GM04503 (cell line): ENCODE data around the gene PMP22.

ENCODE experiments used
- DNase-seq: peaks from one replicate; pipeline ENCODE4 v3.0.0-alpha.2; 2012; ENCODE audit warnings: low read depth

Gene PMP22

DNA sequence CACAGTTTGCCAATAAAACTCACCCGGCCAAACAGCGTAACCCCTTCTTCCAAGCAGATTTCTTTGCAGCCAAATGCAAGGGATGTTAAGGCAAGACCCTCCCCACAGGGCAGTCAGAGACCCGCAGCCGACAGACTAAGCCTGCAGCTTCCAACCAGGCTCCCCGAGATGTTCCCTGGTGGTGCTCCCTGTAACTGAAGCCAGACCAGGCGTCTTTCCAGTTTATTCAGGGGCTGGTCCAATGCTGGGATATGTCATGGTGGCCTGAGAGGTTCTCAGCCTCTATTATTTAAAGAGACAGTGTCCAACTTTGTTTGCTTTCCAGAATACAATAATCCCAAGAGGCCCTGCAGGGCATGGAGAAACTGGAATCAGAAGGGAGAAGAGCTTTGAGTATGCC, at the start of gene PMP22:
Gene PMP22 (minus strand): TSS at position 196 of the 400 bp plus-strand sequence. CDS start 4,599 bp downstream, outside the sequence.
- DNase-seq = no peak

DNA sequence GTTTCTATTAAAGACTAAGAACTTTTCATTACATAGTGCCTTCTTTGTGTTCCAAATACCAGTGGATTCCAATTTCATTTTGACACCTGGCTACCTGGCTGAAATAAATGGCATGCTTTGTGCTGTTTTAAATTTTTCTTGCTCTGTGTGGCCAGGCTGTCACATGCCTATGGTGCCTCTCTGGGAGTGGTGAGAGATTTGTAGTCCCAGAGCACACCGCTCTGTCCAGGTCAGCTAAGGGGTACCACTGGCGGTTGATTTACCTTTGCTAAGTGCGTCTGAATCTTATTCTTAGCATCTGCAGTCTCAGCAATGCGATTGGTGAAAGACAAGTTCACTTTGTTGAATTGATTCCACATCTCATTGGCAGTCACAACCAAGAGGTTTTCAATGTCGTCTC, 46.9 kb upstream of the PMP22 start:
- DNase-seq = no peak

DNA sequence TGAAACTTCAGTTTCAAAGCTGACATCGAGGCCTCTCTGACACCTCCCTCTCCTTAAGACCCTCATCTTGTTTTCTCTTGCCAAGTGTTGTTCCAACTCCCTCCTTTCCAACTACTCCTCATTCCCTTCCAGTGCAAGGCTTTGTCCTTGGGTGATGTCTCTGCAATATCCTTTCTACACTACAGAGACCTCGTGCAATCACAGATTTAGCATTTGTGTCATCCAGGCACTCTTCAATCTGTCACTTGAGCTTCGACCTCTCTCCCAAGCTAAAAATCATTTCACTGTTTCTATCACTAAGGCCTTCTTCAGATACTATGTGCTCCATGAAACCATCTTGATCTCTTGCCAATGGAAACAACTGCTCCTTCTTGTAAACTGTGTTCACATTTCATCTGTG, 44.7 kb upstream of the PMP22 start:
- DNase-seq = no peak

DNA sequence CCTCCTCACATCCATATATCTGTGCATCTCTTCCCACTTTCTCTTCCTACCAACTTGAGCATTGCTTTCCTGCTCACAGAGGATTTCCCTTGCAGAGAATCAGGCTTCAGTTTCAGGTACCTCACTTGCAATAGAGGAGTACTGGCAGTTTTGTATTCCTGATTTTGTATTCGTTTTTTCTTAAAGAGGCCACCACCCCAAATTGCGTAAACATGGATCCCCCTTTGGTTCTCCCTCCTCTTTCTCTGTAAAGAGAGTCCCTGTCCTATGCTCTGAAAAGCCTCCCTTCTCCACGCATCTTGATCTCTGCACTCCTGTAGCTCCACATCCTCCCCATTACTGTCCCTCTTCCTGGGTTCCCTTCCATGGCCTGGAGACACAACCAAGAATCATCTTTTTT, 44.1 kb upstream of the PMP22 start:
- DNase-seq = no peak

DNA sequence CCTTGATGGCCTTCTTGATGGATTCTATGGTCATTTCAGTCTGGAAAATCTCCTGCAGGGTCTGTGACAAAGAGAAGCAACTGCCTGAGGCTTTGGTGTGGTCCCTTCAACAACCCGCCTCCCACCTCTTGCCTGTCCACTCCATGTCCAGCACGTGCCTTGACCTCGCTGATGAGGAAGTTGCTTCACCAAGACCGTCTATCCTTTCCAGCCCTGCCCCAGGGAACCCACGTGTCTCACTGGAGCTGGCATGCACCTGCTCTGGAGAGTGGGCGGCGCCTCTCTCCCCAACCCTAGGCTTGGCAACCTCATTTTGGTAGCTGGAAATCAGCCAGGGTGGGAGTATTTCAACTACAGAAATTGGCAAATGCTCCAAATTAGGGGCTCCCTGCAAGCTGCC, 43.6 kb upstream of the PMP22 start:
- no peak for DNase-seq

DNA sequence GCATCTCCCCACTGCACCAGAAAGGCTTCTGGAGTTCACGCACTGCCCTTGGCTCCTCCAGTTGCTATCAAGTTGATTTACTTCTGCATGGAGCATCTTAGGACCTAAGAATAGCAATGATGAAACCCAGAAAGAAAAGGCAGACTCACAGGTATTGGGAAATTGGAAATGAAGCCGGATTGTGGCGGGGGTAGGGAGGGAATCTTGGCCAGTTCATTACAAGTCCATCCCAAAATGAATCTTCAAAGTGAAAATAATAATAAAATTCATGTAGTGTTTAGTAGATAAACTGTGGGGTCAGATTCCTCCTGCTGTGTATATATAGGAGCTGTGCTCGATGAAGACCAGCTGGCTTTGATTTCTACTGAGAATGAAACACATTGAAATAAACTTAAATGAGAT, 42.6 kb upstream of the PMP22 start:
- no peak for DNase-seq

DNA sequence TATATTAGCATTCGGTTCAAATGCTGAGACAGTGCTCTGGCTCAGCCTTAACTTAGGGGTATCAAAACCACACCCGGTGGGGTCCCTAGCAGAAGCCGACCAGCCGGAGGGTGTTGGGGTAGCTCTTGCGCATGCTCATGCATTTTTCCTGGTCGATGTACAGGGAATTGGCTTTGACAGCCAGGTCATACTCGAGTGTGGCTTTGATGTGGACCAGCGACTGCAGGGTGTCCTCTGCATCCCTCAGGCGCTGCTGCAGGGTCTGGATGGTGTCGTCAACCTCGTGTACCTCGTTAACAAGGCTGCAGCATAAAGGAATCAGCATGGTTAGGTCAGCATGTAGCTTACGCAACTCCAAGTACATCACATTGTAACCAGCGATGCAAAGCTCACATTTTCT, 38.7 kb upstream of the PMP22 start:
- no peak for DNase-seq

DNA sequence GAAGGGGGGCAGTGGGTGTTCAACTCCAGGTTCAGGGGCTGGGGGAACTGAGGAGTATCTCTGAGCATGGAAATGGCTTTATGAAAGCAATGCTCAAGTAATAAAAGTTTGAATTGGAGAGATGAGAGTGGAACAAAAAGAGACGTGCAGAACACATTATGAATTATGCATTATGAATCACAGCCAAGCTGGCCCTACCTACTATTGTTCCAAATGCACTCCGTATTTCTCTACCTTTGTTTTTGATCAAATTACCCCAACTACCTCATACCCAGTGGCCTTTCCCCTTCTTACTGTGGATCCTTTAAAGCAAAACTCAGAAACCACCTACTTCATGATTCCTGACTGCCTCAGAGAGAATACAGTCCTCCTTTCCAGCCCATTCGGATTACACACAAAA, 38.1 kb upstream of the PMP22 start:
- DNase-seq = no peak

DNA sequence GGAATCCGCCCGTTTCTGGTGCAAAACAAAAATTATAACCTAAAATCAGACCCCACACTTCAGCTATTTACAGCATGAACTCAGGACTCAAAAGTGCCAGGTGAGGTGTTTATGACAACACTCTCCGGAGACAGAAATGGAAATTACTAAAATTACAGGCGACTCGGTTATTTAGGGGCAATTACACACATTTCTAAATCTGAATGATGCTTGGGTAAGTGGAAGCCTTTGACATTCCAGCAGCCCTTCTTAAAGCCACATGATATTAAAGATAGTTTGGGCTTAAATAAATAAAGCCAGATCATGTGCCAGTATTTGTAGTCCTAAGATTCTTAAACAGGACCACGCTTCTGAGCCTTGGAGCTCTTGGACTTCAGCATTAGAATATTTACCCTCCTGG, 36.7 kb upstream of the PMP22 start:
- no peak for DNase-seq

DNA sequence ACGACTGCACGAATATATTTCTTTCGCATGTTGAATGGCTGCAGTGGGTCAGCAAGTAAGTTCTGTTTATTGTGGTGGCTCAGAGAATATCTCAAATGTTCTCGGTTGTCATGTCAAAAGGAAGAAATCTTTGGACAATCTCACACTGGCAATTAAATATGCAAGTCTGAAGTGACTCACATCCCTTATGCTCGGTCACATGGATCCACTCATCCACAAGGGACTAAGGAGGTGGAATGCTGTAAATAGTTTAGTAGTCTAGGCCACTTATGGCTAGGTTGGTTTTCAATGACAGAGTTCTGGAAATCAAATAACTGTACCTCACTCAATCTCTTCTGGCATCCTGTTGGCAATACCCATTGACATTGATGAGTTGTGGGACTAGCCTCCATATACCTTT, 33.0 kb upstream of the PMP22 start:
- peak; percentile 61 for DNase-seq

DNA sequence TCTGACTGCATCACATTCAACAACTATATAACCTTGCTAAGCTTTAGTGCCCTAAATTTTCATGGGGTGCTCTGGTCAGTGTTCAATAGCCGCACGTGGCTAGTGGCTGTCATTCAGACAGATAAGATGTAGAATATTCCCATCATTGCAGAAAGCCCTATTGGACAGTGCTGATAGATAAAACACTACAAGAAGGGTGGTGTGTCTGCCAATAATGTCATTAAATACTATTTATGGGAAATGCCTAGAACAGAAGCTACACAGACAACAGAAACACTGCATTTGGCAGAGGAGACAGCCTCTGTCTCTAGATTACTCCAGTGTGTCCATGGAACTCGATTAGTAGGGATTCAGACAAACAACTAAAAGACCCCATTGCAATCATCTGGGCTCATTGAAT, 28.4 kb upstream of the PMP22 start:
- no peak for DNase-seq

DNA sequence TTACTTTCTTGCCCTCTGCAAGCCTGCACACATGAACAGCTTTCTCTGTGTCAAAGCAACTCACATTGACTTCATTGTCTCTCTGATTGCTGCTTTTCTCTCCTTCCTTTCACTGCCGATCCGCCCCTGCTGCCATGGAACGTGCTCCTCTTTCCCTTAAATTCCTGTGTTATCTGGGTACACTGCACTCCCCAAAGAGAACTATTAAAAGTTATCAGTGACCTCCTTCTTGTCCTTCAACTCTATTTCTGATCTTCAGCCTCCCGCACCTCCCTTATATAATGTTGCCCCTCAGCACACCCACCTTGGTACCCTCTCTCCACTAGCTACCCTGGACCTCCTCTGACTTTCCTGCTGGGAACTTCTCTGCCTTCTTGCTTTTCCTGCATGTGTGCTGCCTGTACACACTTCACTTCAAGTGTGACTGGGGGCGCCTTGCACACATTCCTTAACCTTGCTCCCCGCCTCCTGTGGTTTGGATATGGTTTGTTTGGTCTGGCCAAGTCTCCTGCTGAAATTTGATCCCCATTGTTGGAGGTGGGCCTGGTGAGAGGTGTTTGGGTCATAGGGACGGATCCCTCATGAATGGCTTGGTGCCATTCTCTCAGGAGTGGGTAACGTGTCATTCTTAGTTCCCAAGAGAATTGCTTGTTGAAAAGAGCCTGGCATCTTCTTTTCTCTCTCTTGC, 26.7 kb upstream of the PMP22 start:
- DNase-seq = no peak

DNA sequence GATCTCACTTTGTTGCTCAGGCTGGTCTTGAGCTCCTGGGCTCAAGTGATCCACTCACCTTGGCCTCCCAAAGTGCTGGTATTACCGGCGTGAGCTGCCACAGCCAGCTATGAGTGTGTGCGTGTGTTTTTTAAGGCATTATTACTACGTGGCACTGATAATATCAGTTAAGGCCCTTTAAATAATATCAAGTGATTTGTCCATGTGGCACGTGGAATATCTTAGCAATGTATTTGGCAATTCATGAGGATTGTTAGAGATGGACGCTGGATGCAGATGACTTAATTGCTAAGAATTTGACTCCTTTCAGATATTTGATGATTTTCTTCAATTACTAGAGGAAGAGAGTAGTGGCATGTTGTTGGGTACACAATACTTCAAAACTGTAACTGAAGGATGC, 25.5 kb upstream of the PMP22 start:
- no peak for DNase-seq

DNA sequence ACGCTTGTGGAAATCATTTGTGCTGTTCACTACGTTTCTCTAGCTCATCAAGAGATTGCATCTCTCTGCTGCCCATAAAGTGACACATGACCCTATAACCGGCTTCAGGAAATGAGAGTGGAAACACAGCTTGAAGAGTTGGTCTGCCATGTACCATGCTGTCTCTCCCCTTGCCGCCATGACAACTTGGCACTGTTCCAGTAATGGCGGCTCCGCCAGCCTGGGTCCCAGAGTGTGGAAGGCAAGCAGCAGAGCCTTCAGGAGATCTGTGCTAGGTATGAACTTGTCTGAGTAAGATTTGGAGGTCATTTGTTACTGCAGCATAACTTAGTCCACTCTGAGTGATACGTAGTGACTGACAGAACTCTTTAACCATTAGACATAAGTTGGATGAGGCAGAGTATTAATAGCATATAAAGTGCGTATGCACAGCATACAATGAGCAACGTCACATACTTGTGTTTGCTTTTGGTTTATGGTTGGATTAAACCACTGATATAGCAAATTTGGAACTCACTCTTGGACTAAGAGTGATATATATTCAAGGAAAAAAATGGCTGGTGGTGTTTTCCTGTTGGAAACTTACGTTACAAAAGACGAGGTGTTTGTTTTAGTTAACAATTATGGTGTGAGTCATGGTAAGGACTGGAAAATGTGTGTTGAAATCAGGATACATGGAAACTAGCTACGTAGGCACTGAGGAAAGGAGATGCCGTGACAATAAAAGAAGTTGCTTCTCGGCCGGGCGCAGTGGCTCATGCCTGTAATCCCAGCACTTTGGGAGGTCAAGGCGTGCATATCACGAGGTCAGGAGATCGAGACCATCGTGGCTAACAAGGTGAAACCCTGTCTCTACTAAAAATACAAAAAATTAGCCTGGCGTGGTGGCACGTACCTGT, 24.4 kb upstream of the PMP22 start:
- DNase-seq = no peak

DNA sequence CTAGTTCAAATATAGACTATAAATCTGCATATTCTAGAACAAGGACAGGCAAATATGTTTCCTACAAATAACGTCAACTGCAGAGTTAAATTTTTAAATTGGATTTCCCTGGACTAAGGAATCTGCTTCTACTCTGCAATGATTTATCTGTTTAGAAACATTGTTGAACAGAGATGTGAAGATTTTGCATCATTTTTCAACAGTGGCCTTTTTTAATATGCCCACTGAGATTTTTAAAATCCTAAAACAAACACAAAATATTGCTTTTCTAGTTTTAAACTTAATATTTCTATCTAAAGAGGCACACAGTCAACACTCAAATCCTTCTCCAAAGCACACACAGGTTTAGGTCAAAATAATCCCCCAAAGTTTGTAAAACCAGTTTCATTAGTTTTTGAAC, 23.7 kb upstream of the PMP22 start:
- no peak for DNase-seq

DNA sequence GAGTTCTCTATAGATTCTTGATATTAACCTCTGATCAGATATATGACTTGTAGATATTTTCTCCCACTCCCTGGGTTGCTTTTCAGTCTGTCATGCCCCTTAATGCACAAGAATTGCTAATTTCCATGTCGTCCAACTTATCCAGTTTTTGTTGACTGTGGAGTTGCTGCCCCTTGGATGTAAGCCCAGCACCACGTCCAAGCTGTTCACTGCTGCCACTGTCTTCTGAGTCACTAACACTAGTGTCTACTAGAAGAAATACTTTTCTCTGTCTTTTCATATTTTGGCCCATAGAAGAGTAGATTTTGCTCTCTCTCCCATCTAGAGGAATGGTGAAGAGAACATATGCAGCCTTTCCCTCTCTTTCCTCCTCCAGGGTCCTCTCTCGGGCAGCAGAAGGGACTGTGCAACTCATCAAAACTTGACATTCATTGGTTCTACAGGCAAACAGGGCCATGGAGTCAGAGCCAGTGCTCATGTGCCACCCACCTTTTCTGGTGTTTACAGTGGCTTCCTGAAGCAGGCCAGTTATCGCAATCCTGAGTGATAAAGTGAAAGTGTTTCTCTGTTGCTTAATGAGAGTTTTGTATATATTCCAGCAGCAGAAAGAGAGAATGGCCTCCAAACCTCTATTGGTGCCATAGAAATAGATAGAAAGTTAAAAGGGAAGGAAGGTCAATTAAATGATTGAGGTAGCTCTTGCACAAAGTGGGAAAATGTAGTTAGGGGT, 22.6 kb upstream of the PMP22 start:
- no peak for DNase-seq

DNA sequence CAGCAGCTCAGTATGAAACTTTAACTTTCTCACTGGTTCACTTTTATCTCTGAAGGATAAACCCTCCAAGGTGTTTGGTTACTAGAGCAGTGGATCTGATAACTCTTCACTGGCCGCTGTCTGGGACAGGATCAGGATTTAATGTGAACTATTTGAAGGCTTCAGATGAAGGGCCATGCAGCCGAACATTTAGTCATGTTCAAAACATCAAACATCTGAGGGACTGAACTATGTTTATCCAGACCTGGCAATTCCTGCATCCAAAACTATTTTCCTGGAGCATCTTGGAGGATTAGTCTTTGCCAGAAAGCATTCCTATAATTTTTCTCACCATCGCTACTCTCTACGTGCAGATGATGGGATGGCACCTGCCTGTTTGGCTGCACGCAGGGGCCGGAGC, 20.3 kb upstream of the PMP22 start:
- no peak for DNase-seq

DNA sequence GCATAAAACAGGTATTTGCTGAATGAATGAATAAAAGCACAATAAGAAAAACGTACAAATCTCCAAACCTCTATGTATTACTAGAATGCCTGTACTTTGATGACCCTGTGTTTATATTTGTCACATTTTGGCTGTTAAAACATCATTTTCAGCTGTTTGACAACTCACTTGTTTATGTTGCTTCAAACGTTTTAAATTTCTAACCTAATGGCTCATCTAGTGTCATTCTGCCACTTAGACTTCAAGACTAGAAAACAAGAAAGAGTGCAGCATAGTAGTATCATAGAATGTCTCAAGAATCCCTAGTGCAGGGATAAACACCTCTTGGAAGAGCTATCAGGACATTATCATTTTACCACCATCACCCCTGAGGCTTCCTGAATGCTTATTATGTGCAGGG, 19.4 kb upstream of the PMP22 start:
- no peak for DNase-seq

DNA sequence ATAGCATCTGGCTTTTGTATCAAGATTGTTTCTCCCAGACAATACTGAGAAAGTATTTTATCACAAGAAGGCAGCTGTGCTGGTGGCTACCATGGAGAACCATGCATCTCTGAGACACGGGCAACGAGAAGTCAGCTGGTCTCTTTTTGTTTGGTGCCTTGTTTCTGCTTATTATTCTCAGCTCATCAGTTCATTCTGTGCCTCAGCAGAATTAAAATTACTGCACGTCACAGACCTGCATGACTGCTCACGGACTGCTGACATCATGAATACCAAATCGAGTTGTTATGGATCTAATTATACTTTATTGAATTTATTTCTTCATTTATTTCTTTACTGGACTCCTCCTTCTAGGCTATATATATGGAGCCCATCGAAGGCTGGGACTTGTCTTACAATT, 19.0 kb upstream of the PMP22 start:
- DNase-seq = no peak

DNA sequence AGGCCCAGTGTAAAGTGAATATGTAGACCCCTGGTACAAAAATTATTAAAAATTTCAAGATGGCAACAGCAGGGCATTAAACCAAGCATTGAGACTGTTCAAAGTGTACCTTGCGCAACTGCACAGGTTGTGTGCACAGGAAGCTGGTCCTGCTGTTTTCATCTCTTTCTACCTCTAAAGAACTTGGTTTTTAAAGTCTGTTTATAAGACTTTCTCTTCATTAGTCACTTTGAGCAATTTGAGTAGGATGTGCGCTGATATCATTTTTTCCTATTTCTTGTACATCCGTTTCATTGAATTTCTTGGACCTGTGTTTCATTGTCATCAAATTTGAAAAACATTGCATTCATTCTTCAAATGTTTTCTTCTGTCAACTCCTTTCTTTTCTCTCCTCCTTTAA, 16.8 kb upstream of the PMP22 start:
- no peak for DNase-seq

DNA sequence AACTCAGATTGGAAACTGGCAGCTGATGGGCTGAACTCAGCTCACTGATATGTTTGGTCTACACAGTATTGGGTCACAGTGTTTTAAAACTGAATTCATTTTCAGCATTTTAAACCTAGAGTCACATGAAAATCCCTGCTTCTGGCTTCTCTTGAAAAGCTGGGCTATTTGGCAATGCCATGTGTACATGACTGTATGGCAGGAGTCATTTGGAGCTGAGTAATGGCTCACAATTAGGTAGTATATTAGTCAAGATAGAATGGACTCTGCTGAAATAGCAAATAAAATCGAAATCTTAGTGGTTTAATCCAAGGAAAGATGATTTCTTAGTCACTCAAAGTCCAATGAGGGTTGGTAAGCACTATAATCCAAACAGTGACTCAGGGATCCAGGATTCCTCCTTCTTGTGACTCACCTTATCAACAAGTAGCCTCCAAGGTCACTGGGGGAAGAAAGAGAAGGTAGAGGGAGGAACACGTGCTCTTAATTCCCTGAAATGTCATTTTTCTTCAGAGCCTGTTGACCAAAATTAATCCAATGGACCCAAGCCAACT, 13.9 kb upstream of the PMP22 start:
- peak; percentile 87 for DNase-seq

DNA sequence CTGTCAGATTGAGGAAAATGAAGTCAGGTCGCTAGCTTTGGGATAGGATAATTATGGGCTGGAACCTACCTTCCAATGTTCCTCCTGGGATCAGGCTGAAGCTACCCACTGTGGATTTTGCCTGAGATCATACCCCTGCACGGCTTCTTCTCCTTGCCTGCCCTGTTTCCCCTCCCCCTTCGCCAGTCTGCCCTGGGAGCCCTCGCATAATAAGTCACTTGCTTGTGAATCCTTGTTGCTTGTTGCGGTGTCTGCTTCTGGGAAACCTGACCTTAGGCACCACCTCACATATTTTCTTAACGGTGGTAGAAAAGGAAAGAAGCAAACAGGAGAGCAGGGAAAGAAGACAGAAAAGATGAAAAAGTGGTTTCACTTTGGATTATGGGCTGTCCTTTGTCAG, 13.3 kb upstream of the PMP22 start:
- no peak for DNase-seq

DNA sequence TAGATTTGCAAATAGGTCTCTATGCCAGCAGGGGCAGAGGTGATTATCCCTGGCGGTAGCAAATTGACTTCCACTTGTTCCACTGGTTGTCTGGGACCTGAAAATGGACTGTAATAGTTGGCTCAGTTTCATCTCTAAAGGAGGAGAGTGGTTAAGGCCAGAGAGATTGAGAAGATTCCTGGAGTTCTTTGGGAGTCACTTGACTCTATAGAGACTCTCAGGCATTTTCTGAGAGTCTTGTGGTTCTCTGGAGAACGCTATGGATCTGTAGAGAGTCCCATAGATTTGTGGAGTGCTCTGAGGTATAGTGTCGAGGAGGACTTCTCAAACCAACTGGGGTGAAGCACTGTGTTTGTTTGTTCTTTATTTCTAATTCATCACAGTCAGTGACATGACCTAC, 8.9 kb upstream of the PMP22 start:
- DNase-seq = no peak
